ENCODE measurements around the gene SCN7A.
"Not testable (repeated sequence)": the region's sequence is repeated elsewhere in the genome, so short reads cannot be mapped to it uniquely, and the experiment has no call there.

SCN7A gene

DNA sequence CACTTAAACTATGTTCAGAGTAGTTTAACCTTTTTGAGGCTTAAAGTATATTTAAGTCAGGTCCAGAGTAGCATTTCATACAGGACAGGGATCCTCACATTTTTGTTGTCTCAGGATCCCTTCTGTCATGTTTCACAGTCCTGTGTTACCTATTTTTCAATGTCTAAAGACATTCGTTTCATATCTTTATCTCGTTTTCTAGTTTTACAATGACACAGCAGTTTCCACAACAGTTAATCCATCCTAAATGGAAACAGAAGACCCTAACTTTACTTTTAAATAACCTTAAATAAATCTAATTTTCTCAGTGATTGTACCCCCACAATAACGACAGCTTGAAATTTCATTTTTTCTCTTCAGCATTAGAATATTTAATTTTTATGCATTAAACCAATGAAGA lies 101.0 kb downstream of the SCN7A start:
- DNase-seq = no peak

DNA sequence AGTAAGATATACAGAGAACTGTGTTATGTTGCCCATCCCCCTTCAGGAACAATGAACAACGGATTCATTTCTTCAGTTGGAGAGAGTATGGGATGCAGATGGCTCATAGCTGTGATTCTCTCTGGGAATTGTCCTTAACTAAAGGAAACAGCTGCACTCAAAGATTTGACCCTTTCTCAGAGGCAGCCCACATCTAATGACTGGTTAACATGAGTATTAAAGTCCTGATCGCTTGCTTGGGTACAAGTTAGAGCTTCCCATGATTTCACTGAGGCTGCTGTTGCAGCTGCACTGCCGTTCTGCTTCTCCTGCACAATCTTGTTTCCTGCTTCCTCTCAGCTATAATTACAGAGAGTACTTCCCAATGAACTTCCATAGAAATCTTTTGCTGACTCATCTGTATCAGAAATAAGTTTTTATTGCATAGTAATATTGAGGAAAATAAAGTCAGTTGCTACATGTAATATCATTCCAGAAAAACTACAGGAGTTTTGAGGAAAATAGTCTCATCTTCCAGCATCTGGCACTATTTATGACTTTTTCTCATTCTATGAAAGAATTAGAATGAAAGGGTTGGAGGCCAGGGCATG lies 105.5 kb downstream of the SCN7A start:
- no peak for DNase-seq

DNA sequence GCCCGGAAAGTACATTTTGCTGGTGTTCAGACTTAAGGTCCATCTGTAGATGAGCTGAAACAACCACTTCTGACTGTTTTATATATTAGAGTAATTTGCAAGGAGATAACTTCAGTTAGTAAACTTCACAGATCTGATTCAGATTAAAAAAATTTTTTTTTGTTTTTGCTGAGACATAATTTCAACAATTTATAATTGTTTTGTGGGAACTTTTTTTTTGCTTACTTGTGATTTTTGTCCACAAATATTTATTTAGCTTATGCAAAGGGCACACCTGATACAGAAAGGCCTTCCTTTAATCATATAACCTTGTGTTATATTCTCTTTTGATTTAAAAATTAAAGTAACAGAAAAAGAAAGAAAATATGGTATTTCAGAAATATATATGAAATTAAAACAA lies 108.7 kb downstream of the SCN7A start:
- DNase-seq = no peak

DNA sequence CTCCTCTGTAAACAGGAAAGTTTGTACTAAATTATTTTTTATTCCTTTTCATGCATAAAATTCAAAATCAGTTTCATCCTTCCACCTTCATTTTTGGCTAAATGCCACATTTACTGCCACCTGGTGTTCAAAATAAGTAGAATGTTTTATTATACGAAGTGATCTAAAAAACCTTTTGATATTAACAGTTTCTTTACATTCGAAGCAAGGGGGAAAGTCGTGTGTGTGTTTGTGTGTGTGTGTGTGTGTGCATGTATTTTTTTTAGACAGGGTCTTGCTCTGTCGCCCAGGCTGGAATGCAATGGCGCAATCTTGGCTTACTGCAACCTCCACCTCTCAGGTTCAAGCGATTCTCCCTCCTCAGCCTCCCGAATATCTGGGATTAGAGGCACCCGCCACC lies 109.3 kb downstream of the SCN7A start:
- DNase-seq = peak in 1 of 5 experiments; percentile 1

DNA sequence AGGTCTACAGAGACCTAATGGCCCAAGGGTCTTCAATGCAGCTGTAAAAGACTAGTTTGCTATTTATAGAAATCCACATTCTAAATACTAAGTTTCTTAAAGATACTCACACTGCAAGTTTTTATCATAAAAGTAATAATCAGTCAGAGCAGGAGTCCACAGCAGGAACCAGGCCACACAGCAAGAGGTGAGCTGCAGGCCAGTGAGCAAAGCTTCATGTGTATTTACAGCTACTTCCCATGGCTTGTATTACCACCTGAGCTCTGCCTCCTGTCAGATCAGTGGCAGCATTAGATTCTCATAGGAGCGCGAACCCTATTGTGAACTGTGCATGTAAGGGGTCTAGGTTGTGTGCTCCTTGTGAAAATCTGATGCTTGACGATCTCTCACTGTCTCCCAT lies 111.6 kb downstream of the SCN7A start:
- no peak for DNase-seq

DNA sequence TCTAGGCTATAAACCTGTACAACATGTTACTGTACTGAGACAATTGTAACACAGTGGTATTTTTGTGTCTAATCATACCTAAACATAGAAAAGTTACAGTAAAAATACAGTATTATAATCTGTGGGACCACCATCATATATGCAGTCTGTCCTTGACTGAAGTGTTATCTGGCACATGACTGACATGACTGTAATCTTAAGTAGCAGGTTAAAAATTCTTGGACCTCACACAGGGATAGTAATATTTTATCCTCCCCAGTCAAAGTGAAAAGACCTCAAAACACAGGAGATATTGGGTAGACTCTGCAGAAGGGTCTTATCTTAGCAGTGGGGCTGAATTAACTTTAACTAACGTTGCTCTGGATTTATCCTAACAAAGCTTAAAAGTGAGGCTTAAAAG lies 113.4 kb downstream of the SCN7A start:
- DNase-seq = no peak

DNA sequence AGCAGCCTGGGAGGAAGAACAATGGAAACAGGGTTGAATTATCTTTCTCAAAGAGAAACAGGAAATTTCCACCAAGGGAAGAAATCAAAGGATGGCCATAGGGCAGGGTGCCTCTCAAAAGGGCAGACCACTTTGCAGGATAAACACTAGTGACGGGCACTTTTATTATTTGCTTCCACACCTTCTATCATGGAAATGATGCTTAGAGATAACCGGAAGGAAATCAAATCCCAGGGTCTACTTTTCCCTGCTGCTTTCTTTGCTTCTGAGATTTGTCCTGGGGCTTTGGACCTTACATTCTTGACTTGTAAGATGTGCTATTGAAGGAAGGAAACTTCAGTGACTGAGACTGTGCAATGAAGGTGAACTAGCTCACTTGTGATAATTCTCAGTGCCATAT lies 117.2 kb downstream of the SCN7A start:
- no peak for DNase-seq

DNA sequence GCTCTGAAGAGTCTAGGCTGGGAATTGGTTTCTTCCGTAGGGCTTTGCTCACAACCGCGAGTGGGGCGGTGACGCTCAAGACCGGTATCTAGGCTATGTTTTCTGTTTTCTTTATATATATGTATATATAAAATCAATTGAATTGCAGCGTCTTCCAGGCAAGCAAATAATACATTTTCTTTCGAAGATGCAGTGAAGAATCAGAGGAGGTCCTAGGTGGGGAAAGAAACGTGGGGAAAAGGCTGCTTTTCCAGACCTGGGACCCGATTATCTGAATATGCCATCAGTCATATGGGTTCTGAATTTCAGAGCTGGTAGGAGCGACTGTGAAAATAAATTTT lies 117.6 kb downstream of the SCN7A start:
- DNase-seq = no peak

DNA sequence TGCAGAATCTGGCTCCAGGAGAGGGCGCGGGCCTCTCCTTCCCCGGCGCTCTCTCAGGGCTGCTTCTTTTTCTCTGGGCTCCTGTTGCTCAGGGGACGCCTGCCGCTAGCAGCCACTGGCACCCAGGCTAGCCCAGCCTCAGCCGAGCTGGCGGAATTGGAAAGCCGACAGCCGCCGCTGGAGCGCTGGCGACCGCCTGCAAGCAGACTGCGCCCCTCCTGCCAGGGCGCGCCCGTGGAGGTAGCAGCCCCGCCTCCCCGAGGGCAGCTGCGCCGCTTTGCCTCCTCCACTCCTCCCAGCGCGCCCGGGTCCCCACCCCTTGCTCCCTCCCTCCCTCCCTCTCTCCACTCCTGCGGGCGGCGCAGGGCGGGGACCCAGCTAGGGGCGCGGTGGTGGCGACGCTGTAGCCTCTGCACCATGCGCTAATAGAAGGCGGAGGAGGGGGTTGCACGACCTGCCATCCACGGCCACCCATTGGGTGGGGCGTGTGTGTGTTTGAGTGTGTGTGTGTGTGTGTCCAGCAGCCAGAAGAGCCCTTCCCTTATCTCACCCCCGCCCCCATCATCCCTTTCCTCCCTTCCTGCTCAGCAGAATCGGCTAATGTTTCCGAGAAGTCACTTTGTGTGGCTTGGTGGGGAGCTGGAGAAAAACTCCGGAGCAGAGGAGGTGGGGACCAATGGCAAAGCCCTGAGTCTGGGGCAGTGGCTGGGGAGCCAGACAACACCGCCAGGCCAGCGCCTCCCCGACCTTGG lies 118.1 kb downstream of the SCN7A start, which contains the start of gene SCN9A:
Gene SCN9A, minus strand, starts transcription at position 209 of the 752 bp plus-strand sequence. CDS start 64,188 bp downstream, outside the sequence.
- DNase-seq = peak in 1 of 5 experiments; percentile 30

DNA sequence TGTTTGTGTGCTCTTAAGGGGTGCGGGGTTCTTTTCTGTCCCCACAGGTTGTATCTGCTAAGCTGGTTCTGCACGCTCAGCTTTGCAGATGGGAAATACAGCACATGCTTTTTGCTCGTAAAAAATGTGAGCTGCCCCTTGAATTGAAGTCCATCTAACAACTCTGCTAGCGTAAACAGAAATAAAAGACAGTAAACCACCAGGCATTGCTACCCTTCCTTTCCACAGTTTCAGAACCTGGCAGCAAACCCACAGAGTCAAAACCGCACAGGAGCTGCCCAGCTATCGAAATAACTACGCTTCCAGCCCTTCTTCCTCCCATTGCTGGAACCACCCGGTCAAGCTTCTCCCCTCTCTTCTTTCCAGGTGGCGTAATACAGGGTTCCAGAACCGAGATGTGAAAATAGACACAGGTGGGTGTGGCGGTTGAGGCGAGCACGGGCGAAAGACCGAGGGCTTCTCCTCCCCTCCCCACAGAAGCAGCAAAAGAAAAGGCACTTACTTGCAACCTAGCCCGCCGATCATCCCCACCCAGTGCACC lies 118.8 kb downstream of the SCN7A start:
- peak in 1 of 5 experiments; percentile 19 for DNase-seq

DNA sequence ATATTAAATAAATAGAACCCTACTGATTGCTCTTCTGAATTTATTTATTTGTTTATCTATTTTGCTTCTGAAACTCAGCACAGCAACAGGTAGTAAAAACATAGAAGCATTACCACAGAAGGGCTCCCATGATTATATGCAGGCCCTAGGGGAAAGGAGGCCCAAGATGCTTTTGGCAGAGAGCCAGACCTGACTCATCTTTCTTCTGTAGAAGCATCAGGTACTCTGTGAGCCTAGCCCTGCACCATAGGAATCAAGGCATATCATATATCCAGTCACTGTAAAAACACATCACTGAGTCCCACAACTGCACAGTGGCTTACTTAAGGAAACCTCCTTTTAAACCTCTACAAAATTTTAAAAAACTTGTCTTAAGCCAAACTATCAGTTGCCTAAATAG lies 120.1 kb downstream of the SCN7A start:
- DNase-seq = peak in 1 of 5 experiments; percentile 10

DNA sequence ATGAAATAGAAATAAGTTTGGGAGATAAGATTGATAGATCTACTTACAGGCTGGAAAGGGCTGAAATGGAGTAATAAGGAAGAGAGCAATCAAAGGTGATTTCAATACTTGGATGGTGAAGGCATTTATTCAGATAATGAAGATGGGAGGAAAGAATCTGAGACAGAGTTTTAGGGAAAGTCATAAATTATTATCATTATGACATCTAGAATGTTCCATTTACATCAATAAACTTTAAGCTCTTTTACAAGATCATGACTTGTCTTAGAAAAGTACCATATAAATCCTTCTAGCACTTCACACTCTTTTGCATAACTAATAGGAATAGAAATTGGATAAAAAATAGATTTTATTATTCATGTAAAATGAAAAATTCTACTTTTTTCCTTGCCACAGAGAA lies 120.5 kb downstream of the SCN7A start:
- no peak for DNase-seq

DNA sequence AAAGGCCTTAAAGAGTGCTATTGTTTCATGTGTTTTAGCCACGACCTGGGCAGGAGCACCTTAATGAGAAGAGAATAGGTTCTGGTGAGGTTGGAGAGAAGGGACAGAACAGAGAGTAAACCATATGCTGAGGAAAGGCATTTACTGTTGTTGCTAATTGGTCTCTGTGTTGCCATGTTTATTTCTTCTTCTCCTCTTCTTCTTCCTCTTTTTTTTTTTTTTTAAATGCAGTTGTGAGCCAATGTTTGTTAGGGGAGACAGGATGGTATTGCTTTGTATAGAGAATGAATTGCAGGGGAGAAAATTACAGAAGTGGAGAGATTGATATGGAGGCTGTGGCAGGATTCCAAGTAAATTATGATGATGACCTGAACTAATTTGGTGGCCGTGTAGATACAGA lies 120.9 kb downstream of the SCN7A start:
- DNase-seq = no peak

DNA sequence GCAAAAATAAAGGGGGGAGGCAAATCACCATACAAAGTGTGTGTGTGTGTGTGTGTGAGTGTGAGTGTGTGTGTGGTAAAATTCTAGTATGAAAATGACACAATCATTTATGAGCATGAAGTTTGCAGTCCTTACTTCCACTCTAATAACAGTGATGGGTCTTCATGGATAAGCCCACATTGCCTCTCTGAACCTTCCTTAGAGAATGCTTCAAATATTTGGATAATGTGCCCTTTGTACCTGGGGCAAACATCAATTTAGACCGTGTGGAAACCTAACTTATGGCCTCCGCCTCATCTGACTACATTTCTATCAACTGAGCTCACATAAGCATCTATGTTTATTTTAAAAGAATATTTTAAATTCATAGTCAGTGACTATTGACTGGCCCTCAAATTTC lies 122.0 kb downstream of the SCN7A start:
- DNase-seq = no peak

DNA sequence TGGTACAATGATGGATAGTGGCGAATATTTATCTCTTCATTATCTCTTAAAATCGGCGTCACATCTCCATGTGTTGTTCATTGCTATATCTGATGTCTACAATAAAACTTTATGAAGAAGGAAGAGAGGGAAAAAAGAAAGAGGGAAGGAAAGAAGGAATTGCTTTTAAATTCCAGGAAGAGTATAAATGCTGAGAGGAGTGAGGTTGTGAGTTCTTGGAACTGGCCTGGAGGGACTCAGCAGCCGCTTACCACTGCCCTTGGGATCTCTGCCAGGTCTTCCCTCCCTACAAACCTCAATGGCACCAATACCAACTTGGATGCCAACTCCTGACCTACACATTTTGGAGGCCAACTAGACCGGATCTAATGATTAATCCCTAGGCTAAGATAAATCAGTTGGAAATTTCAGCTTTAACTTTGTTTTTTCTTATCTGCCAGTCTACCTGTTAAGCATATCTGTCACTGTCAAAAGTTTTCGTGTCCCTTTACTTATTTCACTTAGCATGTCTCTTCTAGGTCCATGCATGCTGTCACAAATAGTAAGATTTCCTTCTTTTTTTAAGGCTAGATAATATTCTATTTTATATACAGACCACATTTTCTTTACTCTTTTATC lies 128.1 kb downstream of the SCN7A start:
- DNase-seq = no peak

DNA sequence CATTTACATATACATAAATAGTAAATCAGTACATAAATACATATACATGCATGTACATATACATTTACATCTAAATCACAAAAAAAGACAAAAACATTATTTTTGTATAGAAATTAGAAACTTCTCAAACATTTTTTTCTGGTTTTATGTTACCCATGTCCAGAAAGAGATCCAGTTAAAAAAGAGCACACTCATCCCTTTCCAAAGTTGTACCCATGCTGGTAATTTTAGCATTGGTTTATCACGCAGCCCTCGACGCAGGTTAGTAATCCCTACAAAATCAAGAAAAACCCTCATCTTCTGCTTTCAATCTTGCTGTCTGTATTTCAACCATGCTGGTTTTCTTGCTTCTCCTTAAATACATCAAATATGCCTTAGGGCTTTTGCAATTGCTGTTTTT lies 128.8 kb downstream of the SCN7A start:
- no peak for DNase-seq

DNA sequence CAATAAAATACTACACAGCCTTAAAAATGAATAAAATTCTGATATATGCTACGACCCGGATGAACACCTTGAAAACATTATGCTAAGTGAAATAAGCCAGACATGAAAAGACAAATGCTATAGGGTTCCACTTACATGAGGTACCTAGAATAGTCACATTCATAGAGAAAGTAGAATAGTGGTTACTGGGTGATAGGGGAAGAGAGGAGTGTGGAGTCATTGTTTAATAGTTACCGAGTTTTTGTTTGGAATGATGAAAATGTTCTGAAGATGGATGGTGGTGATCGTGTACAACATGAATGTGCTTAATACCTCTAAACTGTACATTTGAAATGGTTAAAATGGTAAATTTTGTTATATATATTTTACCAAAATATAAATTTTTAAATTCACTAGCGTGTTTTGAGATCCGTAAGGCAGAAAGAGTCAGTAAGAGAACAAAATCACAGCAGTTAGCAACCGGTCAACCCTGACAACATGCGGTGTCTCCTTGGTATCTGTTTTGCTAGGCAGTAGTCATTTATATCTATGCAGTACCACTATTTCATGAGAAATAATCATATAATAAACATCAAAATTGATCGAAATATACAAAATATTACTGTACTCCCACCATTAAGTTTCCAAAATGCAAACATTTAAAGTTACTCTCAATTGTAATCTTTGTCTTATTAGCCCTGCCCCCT lies 129.4 kb downstream of the SCN7A start:
- no peak for DNase-seq

DNA sequence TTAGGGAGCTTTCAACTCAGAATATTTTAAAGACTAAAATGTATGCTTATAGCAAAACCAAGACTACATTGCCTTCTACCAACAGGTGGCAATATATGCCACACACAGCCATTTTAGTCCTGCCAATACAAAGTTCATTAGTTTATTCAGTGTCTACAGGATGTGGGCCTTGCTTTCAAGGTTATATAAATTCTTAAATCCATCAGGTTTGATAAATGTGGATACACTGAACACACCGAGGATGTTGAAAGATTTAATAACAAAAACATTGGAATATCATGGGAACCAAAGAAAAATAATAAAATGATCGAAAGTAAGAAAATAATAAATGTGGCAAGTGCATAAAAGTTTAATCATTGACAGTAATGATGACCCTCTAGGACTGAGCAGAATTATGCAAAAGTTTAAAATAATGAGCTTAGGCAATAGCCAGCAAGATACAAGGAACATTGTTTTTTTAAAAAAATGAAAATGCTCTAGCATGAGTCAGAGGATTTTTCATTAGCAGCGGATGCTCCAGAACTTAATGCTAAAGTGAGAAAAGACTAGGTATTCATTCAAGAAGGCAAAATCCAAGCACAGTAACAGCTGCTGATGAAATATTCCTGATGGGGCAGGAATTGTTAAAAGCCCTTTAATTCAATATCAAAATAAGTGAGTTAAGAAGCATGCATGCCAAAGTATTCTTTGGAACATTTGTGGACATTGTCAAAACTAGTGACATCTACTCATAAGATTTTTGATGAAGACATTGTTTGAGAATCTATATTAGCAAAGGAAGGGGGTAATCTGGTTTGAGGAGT lies 132.5 kb downstream of the SCN7A start:
- peak in 1 of 5 experiments; percentile 10 for DNase-seq

DNA sequence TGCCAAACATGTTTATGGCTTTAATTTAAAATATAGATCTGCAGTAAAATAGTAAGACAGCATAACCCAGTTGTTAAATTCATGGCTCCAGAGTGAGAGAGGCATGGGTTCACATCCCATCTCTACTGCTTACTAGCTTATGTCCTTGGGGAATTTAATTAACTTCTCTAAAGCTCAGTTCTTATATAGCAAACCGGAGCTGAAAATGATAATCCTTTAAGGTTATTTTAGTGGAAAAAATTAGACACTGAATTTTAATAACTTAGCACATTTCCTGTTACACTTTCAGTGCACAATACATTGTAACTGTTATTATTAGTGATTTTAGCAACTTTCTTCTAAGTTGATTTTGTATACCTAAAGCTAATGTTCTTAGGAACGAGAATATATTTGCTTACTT lies 133.1 kb downstream of the SCN7A start:
- DNase-seq = no peak

DNA sequence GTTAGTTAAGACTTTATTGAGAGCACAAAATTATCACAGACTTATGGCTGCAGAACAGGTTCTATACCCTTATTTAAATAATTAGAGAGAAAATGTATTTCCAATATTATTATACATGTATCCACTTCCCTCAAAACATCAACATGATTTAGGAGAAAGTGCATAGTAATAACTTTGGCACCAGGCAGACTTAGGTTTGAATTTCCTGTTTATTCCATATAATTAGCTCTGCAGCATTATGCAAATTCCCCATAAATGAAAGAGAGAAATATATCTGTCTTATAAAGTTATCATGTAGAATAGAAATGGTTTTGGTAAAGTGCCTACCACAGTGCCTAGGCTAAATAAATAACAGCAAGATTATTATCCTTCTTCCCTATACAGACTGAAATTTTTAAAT lies 133.6 kb downstream of the SCN7A start:
- DNase-seq = no peak

DNA sequence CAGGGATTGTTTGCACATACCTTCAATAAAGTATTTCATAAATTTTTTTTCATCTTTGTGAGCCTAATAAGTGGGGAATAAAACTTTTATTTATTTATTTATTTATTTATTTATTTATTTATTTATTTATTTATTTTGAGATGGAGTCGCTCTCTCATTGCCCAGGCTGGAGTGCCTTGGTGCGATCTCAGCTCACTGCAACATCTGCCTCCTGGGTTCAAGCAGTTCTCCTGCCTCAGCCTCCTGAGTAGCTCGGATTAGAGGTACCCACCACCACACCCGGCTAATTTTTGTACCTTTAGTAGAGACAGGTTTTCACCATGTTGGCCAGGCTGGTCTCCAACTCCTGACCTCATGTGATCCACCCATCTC lies 136.1 kb downstream of the SCN7A start:
- DNase-seq = not testable (repeated sequence)
